MCF 10A (cell line): ENCODE results near the gene FNDC5. TPM values are rescaled to one million over a fixed set of nuclear protein-coding genes. Genes with fewer than 3 reads are reported as not detected.

Experiments
- BruUV-seq: library from RNA; stranded (reverse); fragments of 400-500 nt; replicated peaks from 2 replicates; lab custom pipeline; 2021; lab: Mats Ljungman, UMichigan
- CTCF ChIA-PET: fragments of 300-600 bp; sonication (Branson Sonifier 250); formaldehyde crosslinking; extraction: SDS; loops from one replicate; lab custom pipeline; 2021; ENCODE audit warnings: antibody characterized with exemption, inconsistent platforms; lab: Yijun Ruan, JAX
- POLR2A ChIA-PET: fragments of 300-600, 350-650 bp; sonication (Branson Sonifier 250); formaldehyde crosslinking; extraction: SDS; loops from one replicate; lab custom pipeline; 2020; ENCODE audit warnings: antibody characterized with exemption, inconsistent platforms; lab: Yijun Ruan, JAX
- DNase-seq: peaks from one replicate; pipeline ENCODE4 v3.0.0-alpha.2; 2018; ENCODE audit not compliant: unreplicated experiment
- H3K27ac Mint-ChIP-seq: one replicate; pipeline ENCODE4 v1.8.0; 2022; ENCODE audit warnings: mild to moderate bottlenecking, low read depth, mixed read lengths; ENCODE audit not compliant: unreplicated experiment
- H3K27me3 Mint-ChIP-seq: one replicate; pipeline ENCODE4 v1.8.0; 2022; ENCODE audit warnings: mixed read lengths; ENCODE audit not compliant: insufficient read depth, unreplicated experiment
- H3K36me3 Mint-ChIP-seq: one replicate; pipeline ENCODE4 v1.8.0; 2022; ENCODE audit warnings: mild to moderate bottlenecking, moderate library complexity, mixed read lengths; ENCODE audit not compliant: insufficient read depth, unreplicated experiment
- H3K4me1 Mint-ChIP-seq: one replicate; pipeline ENCODE4 v1.8.0; 2022; ENCODE audit warnings: mixed read lengths; ENCODE audit not compliant: insufficient read depth, unreplicated experiment
- H3K4me3 Mint-ChIP-seq: one replicate; pipeline ENCODE4 v1.8.0; 2022; ENCODE audit warnings: mild to moderate bottlenecking, moderate library complexity, mixed read lengths; ENCODE audit not compliant: unreplicated experiment
- H3K9me3 Mint-ChIP-seq: one replicate; pipeline ENCODE4 v1.8.0; 2022; ENCODE audit warnings: mixed read lengths; ENCODE audit not compliant: unreplicated experiment
- intact Hi-C: fragments of 100-400 bp; cut with micrococcal nuclease; formaldehyde crosslinking; loops from 2 replicates; pipeline ENCODE4 v1.14.1; 2022
- total RNA-seq: library from RNA; stranded (reverse); gene quantifications from 2 replicates; pipeline ENCODE4 v1.2.3, GENCODE V29; 2022
- TF ChIP-seq, protein P1 (sequence below): fragments of 200-600 bp; IDR thresholded peaks from one replicate; pipeline ENCODE4 v1.8.0; 2022; ENCODE audit warnings: antibody characterized with exemption, mild to moderate bottlenecking; ENCODE audit not compliant: unreplicated experiment

Gene FNDC5
- total RNA-seq, 1 experiment from 2014 or later: not detected

DNA sequence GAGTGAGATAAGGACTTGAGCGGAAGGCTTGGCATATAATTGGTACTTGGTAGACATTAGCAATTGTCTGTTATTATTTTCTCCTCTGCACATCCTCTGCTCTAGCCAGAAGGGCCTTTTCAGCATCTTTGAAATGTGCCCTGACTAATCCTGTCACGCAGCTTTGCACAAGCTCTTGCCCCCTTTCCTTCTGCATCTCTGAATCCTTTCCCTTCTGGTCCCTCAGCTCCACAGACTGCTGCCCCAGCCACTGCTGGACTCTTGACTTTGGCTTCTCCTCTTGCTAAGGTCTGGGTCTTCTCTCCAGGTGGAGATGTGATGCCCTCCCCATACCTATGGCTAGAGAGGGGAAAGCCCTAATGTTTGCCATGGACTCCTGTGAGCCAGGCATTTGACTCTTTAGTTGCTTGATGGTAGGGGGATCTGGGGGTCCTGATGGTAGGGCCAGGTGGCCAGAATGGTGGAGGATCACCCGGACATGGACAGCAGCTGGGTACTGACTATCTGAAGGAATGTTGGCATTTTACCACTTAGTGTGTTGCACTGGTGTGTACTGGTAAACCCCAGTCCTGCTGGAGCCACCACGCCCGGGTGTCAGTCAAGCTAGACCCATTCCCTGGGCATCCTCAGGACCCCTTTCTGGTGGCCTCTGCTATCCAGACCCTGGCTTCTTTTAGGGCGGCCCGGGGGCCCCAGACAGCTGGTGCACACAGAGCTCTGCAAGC, 20.0 kb upstream of the FNDC5 start:
- BruUV-seq: no TSS peak
- no peak overlapping the region for H3K4me3 Mint-ChIP-seq
- intact Hi-C loops: no loop called here
- H3K9me3 Mint-ChIP-seq: no peaks in the 10 kb centered on the region
- DNase-seq: no peak
- no peak overlapping the region for H3K27ac Mint-ChIP-seq
- TF ChIP-seq, protein P1, sequence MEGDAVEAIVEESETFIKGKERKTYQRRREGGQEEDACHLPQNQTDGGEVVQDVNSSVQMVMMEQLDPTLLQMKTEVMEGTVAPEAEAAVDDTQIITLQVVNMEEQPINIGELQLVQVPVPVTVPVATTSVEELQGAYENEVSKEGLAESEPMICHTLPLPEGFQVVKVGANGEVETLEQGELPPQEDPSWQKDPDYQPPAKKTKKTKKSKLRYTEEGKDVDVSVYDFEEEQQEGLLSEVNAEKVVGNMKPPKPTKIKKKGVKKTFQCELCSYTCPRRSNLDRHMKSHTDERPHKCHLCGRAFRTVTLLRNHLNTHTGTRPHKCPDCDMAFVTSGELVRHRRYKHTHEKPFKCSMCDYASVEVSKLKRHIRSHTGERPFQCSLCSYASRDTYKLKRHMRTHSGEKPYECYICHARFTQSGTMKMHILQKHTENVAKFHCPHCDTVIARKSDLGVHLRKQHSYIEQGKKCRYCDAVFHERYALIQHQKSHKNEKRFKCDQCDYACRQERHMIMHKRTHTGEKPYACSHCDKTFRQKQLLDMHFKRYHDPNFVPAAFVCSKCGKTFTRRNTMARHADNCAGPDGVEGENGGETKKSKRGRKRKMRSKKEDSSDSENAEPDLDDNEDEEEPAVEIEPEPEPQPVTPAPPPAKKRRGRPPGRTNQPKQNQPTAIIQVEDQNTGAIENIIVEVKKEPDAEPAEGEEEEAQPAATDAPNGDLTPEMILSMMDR: no peak
- ChIA-PET POLR2A (interaction anchor here (0.6 kb wide), 1 partner anchor 197 kb away, joined by 3 read pairs; no protein-coding TSS in a partner anchor), CTCF (interaction anchor here (0.7 to 1.0 kb wide), 2 partner anchors 196 to 394 kb away, joined by 3 to 4 read pairs; no protein-coding TSS in a partner anchor)
- peaks cover 57% of the 10 kb centered on the region for H3K27me3 Mint-ChIP-seq
- no peaks in the 10 kb centered on the region for H3K36me3 Mint-ChIP-seq
- no peaks in the 10 kb centered on the region for H3K4me1 Mint-ChIP-seq

DNA sequence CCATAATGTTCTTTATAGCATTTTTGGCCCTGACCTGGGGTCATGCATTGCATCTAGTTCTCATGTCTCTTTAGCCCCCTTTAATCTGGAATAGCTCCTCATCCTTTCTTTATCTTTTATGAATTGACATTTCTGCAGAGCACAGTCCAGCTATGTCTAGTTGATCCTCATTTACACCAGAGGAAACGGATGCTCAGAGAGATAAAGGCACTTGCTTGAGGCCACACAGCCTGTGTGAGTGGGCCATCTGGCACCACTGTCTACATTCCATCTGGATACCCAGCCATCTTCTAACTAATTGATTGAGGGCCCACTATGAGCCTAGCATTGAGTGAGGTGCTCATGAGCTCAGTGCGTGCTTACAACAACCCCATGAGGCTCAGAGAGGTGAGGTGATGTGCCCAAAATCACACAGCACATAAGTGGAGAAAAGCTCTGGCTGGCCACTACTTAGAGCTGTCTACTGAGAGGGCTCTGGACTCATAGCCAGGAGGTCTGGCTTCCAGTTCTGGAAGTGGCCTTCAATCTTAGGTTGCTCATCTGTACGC, 19.1 kb upstream of the FNDC5 start:
- TF ChIP-seq, protein P1: no peak
- no peak for DNase-seq
- POLR2A ChIA-PET: interaction anchor here (0.6 kb wide), 1 partner anchor 196 kb away, joined by 3 read pairs; no protein-coding TSS in a partner anchor
- BruUV-seq: no TSS peak
- intact Hi-C loops: no loop called here
- H3K9me3 Mint-ChIP-seq: no peaks in the 10 kb centered on the region
- H3K27ac Mint-ChIP-seq: no peak overlapping the region
- CTCF ChIA-PET: interaction anchor here (0.6 to 1.0 kb wide), 4 partner anchors 11 to 370 kb away, joined by 3 to 4 read pairs (median 3); no protein-coding TSS in a partner anchor
- no peaks in the 10 kb centered on the region for H3K36me3 Mint-ChIP-seq
- peaks cover 66% of the 10 kb centered on the region for H3K27me3 Mint-ChIP-seq
- H3K4me3 Mint-ChIP-seq: no peak overlapping the region
- H3K4me1 Mint-ChIP-seq: no peaks in the 10 kb centered on the region

DNA sequence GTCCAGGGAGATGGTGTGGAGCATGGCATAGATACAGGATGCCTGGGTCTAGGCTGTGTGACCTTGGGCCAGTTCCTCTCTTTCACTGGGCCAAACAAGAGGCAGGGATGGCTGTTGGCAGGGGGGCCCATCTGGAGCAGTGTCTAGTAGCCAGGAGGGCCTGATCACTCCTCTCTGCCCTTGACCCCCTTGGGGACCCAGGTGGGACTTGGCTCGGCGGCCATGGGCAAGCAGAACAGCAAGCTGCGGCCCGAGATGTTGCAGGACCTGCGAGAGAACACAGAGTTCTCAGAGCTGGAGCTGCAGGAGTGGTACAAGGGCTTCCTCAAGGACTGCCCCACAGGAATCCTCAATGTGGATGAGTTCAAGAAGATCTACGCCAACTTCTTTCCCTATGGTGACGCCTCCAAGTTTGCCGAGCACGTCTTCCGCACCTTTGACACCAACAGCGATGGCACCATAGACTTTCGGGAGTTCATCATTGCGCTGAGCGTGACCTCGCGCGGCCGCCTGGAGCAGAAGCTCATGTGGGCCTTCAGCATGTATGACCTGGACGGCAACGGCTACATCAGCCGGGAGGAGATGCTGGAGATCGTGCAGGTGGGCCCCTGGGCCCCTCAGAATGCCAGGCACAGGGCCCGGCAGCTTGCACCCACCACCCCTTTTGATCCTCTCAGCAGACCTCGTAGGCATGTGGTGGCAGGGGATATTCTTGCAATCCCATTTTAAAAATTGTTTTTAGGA, 18.1 kb upstream of the FNDC5 start:
- intact Hi-C loops: no loop called here
- ChIA-PET CTCF (interaction anchor here (0.6 to 0.9 kb wide), 3 partner anchors 16 to 369 kb away, joined by 3 read pairs; no protein-coding TSS in a partner anchor), POLR2A (no interaction called here)
- DNase-seq: no peak
- Mint-ChIP-seq H3K27me3 (peaks cover 73% of the 10 kb centered on the region), H3K36me3 (no peaks in the 10 kb centered on the region), H3K4me1 (no peaks in the 10 kb centered on the region), H3K9me3 (no peaks in the 10 kb centered on the region), H3K27ac (no peak overlapping the region), H3K4me3 (no peak overlapping the region)
- TF ChIP-seq, protein P1: no peak
- no TSS peak for BruUV-seq

DNA sequence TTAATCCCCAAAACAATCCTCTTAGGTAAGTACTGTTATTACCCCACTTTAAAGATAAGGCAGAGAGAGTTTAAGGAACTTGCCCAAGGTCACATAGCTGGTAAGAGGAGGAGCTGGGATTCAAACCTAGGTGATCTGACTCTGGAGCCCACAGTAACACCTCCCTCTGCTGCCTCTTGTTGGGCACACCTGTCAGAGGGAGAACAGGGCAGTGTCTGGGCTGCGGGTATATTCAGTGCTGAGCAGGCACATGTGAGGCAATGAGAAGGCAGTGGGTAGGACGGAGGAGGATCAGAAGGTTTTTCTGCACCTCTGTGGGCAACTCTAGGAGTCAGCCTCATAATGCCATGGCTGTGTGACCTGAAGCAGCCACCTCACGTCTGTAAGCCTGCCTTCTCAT, 17.4 kb upstream of the FNDC5 start:
- ChIA-PET POLR2A (no interaction called here), CTCF (interaction anchor here (0.9 kb wide), 1 partner anchor 15 kb away, joined by 3 read pairs; no protein-coding TSS in a partner anchor)
- Mint-ChIP-seq H3K27me3 (peaks cover 74% of the 10 kb centered on the region), H3K4me3 (no peak overlapping the region), H3K36me3 (no peaks in the 10 kb centered on the region), H3K27ac (no peak overlapping the region), H3K4me1 (no peaks in the 10 kb centered on the region), H3K9me3 (no peaks in the 10 kb centered on the region)
- intact Hi-C loops: no loop called here
- DNase-seq: no peak
- TF ChIP-seq, protein P1: no peak
- no TSS peak for BruUV-seq
